ENCODE measurements around the gene POM121C.
"Not testable (repeated sequence)": the region's sequence is repeated elsewhere in the genome, so short reads cannot be mapped to it uniquely, and the experiment has no call there.

Gene POM121C

DNA sequence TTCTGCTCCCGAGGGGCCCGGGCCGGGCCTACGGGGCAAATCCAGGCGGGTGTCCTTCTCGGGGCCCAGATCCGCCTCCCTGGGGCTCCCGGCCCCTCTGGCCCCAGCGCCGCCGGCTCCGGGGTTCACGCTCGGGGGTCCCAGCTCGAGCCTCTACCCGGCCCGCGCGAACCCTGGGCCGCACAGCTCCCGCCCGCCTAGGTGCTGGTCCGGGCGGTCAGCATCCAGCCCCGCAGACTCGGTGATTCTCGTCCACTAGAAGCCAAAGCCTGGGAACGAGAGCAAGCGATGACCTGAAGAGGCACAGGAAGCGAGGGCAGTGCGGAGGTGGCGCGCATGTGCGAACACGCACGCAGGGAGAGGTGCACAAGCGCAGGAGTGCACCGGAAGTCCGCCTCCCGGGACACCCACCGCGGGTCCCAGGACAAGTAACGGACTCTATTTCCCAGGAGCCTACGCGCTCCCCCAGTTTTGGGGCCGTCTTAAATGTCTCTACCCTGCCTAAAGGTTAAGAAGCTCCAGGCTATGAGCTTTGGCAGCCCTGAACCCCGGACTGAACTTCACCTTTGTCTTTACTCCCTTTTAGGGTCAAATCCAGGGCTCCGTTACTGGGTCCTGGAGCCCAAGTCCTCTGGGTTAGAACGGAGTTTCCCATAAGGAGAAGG lies at the start of gene POM121C:
TSS of gene POM121C (minus strand) at position 321 of the 665 bp plus-strand sequence. CDS start 44,803 bp downstream, outside the sequence.
- peak; percentile 90 for DNase-seq

DNA sequence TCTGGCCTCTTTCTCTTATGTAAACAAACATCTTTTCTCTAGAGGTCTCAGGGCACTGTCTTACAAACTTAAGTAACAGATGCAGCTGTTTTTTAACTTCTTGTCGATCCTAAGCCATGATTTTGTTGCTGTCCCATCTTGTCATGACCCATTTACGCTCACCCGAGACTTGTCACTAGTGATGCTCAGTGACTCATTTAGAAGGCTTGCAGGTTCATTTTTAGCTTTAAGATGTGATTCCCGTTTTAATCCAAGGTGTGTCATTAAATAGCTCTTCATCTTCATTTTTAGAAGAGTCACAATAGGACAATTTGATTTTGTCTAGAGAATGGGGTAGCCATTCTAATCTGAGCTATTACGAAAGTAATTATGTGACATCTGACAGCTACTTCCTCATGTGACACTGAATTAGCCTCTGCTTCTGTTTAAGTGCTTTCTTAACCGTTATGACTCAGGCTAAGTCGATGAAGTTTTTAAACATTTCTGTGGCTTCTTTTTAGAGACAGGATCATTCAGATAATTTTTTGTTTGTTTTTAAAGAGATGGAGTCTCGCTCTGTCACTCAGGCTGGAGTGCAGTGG lies 48.7 kb upstream of the POM121C start:
- no peak for DNase-seq

DNA sequence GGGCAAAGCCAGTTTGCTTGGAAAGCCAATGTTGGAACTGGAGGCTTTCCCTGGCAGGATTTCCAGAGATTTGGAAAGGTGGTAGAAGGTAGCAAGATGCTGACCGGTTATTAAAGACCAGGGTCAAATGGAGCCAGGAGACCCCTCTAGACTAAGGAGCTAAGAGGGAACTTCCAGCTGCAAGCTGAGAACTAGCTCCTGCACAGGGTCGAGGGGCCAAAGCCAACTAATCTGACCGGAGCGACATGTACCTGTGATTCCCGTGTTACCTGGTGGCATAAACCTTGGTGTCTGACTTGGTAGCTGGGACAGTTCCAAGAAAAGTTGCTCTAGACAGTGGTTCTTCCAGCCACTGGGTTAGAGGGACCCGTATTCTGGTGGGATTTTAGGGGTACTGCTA lies 47.8 kb upstream of the POM121C start:
- no peak for DNase-seq

- no peak for DNase-seq
These were observed 46.5 kb upstream of the POM121C start for GRCh38 chr7:75532639-75533038.

DNA sequence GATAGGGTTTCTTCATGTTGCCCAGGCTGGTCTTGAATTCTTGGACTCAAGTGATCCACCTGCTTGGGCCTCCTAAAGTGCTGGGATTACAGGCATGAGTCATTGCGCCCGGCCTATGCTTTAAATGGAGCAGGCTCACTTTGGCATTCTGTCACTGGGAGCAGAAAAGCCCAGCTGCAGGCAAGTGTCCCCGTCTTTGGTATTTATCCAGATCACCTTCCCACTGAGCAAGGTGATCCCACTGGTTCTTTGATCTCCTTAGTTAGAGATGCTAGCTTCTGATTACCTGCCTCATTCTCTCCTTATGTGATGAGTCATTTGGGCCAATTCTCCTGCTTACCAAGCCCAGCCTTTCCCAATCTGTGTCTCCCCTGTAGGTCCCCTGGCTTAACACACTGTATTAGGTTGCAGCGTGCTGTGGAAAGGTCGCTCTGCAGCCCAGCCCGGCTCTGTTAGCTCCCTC lies 45.3 kb upstream of the POM121C start:
- no peak for DNase-seq

- not testable (repeated sequence) for DNase-seq
These were observed 41.2 kb upstream of the POM121C start for GRCh38 chr7:75527224-75527722.

DNA sequence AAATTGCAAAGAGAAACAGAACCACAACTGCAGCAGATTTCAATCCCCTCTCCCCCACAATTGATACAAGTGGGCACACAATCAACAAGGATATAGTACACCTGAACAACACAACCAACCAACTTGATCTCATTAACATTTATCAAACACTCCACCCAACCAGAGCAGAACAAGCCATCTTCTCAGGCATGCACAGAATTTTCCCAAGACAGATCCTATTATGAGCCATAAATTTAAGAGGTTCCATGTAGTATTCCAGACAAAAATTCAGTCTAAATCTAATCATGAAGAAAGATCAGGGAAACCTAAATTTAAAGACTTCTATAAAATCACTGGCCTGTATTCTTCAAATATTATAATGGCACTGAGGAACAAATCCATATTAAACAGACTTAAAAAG lies 35.6 kb upstream of the POM121C start:
- DNase-seq, result not testable (repeated sequence)

DNA sequence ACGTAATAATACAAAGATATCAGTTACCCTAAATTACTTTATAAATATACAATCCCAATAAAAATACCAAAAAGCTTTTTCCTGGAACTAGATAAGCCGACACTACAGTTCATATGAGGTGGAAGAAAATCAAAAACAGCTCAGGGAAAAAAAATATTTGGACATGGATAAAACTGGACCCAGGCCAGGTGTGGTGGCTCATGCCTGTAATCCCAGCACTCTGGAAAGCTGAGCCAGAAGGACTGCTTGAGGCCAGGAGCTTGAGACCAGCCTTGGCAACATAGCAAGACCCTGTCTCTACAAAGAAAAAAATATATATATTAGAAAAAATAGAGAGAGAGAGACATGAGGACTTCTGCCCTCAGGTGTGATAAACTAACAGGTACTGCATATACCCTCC lies 32.7 kb upstream of the POM121C start:
- DNase-seq, result not testable (repeated sequence)

DNA sequence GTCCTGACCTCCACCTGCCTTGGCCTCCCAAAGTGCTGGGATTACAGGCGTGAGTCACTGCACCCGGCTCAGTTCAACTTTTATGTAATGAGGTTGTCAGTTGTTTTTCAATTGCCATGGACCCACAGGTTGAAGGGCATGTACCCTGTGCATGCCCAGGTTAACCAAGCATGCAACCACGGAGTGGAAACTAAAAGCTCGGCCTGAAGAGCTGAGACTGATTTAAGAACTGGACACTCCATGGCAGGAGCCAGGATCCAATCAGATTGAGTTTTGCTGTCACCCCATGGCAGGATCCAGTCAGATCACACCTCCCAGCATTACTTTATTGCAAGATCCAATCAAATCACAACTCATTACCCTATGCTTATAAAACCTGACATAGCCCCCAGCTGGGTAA lies 22.9 kb upstream of the POM121C start:
- not testable (repeated sequence) for DNase-seq

DNA sequence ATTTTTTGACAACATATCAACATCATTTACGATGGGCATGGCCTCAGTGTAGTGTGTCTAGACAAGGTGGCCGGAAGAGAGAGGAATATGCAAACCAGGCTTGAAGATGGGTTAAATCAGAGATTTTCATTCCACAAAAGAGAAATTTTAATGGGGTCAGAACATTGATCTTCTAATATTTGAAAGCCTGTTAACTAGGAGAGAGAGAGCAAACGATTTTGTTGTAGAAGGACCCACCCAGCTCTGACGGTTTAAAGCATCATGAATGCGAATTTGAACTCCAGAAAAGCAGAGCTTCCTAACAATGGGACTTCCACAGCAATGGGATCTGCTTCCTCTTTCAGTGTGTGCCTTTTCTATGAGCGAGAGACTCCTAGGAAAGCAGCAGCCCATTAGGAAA lies 5.9 kb upstream of the POM121C start, which contains the start of gene SPDYE5:
TSS of gene SPDYE5 (plus strand) at position 301 of the 400 bp plus-strand sequence. CDS start 1,728 bp downstream, outside the sequence.
- not testable (repeated sequence) for DNase-seq

DNA sequence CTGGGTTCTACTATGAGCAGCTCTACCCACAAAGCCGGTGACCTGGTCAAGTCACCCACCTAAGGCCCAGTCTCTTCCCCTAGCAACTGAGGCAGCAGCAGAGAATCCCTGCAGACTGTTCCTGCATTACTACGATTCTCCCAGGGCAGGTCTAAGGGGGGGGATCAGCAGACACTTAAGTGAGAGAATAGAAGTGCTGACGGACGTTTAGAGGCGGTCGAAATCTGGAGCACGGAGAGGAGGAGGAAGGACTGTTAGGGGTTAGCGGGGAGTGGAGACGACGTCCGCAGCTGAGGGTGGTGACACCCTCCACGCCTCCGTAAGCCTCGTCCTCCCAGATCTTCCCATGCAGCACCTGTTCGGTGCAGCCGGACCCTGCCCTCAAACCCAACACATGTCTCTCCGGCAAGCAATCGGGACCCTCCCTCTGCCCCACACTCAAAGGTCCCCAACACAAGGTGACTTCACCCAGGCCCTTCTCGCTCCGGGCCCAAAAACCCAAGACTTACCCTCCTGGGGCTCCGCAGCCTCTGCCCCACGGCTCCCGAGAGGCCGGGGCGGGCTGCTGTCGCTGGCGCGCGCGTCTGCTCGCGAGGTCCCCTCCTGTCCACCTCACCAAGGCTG lies 632 bp downstream of the POM121C start:
- not testable (repeated sequence) for DNase-seq

DNA sequence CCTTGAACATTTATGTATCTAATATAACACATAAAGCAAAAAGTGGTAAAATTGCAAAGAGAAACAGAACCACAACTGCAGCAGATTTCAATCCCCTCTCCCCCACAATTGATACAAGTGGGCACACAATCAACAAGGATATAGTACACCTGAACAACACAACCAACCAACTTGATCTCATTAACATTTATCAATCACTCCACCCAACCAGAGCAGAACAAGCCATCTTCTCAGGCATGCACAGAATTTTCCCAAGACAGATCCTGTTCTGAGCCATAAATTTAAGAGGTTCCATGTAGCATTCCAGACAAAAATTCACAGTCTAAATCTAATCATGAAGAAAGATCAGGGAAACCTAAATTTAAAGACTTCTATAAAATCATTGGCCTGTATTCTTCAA lies 5.8 kb downstream of the POM121C start:
- not testable (repeated sequence) for DNase-seq

DNA sequence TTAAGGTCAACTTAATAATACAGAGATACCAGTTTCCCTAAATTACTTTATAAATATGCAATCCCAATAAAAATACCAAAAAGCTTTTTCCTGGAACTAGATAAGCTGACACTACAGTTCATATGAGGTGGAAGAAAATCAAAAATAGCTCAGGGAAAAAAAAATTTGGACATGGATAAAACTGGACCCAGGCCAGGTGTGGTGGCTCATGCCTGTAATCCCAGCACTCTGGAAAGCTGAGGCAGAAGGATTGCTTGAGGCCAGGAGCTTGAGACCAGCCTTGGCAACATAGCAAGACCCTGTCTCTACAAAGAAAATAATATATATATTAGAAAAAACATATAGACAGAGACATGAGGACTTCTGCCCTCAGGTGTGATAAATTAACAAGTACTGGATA lies 8.6 kb downstream of the POM121C start:
- not testable (repeated sequence) for DNase-seq

- not testable (repeated sequence) for DNase-seq
These were observed 15.9 kb downstream of the POM121C start for GRCh38 chr7:75470166-75470565.

DNA sequence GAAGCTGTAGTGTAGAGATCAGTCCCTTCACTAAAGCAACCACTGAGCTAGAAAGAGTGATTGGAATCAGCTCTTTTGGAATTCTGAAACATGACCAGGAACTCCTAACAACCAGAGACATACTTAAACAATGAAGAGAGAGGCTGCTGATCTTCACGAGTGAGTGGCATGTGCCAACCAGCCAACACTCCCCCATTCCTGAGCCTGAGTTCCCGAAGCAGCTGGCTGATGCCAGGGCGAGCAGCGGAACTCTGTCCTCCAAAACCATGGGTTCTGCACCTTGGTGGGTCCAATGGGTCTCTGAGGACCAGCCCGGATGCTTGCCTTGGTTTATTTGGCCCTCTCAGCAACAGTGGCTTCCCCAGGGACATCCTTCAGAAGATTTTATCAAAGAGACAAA lies 25.6 kb downstream of the POM121C start:
- not testable (repeated sequence) for DNase-seq

- not testable (repeated sequence) for DNase-seq
These were observed 28.1 kb downstream of the POM121C start for GRCh38 chr7:75458034-75458433.

GRCh38 chr7:75456403-75456802 lies 29.7 kb downstream of the POM121C start:
- not testable (repeated sequence) for DNase-seq

GRCh38 chr7:75452494-75452955 lies 33.6 kb downstream of the POM121C start:
- DNase-seq, result not testable (repeated sequence)

- not testable (repeated sequence) for DNase-seq
These were observed 36.2 kb downstream of the POM121C start for GRCh38 chr7:75449946-75450345.

GRCh38 chr7:75442465-75443111 lies 43.5 kb downstream of the POM121C start:
- DNase-seq, result peak; percentile 6

DNA sequence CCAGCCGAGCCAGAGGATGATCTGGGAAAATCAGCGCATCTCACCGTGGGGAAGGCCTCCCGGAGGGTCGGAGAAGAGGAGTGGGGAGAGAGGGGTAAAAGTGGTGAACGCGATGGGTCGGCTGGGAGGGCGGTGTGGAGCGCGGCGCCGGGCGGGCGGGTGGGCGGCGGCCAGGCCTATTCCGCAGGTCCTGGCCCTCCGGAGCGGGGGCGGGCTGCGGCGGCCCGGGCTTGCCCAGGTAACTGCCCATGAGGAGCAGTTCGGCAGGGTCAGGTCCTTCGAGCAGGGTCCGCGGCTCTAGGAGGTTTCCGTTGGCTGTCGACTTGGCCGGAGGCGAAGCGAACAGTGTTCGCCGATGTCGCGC lies 44.0 kb downstream of the POM121C start:
- not testable (repeated sequence) for DNase-seq

DNA sequence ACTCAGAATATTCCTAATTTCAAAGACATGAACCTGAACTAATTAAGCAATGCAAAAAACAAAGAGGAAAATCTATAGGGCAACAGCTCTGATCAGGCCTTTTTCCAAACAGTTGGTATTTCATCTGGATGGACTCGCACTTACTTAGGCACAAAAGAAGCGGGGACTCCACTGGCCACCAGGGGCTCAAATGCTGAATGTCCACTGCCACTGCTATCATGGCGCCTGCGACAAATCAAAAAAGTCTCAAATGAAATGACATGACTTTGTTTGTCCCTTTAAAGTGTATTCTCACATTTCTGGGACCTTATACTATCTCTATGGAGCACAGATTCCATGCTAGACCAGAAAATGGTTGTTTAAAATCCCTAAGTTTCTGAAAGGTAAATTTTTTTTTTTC lies 47.1 kb downstream of the POM121C start:
- not testable (repeated sequence) for DNase-seq

DNA sequence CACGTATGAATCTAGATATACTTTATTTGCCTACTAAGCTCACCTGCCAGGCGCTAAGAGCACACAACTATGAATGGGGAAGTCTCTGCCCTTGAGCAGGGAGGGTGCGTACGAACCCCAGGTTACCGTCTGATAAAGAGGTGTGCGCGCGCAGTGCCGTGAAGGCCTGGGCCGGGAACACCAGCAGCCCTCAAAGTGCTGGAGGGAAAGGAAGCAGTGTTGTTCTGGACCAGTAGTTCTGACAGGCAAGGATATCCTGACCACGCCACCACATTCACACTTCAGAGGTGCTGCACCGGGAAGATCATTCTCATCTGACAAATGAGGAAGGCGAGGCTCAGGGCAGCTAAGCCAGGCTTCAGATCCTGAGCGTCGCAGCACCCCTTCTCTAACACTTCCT lies 62.6 kb downstream of the POM121C start:
- DNase-seq, result not testable (repeated sequence)
